Activated CD8-positive, alpha-beta T cell treated with anti-CD3 and anti-CD28 coated beads for 36 hours (primary cell): ENCODE results near the gene RDH13. TPM values are rescaled to one million over a fixed set of nuclear protein-coding genes. Genes with fewer than 3 reads are reported as not detected.
"Not testable (repeated sequence)": the region's sequence is repeated elsewhere in the genome, so short reads cannot be mapped to it uniquely, and the experiment has no call there.

Source experiments
- ATAC-seq: fragments of 200-7000 bp; cut with Tn5 transposase; one replicate; pipeline ENCODE4 v1.10.0; 2021; ENCODE audit warnings: mild to moderate bottlenecking, moderate library complexity
- CTCF ChIA-PET: fragments of 350-600 bp; sonication (Branson Sonifier 250); formaldehyde crosslinking; loops from one replicate; lab custom pipeline; 2021; ENCODE audit warnings: antibody characterized with exemption; lab: Charles Lee
- POLR2A ChIA-PET: fragments of 350-600 bp; sonication (Branson Sonifier 250); formaldehyde crosslinking; loops from one replicate; lab custom pipeline; 2021; ENCODE audit warnings: antibody characterized with exemption; lab: Charles Lee
- DNase-seq: peaks from one replicate; pipeline ENCODE4 v3.0.0-alpha.2; 2020
- H3K27ac Mint-ChIP-seq: one replicate; pipeline ENCODE4 v1.8.0; 2021; ENCODE audit warnings: mild to moderate bottlenecking, mixed read lengths
- H3K27me3 Mint-ChIP-seq: one replicate; pipeline ENCODE4 v1.8.0; 2021; ENCODE audit warnings: mixed read lengths
- H3K36me3 Mint-ChIP-seq: one replicate; pipeline ENCODE4 v1.8.0; 2021; ENCODE audit warnings: low read depth, mixed read lengths
- H3K4me1 Mint-ChIP-seq: one replicate; pipeline ENCODE4 v1.8.0; 2021; ENCODE audit warnings: low read depth, mixed read lengths
- H3K4me3 Mint-ChIP-seq: one replicate; pipeline ENCODE4 v1.8.0; 2021; ENCODE audit warnings: mild to moderate bottlenecking, moderate library complexity, mixed read lengths
- H3K9me3 Mint-ChIP-seq: one replicate; pipeline ENCODE4 v1.8.0; 2021; ENCODE audit warnings: mixed read lengths
- intact Hi-C: fragments of 100-400 bp; cut with micrococcal nuclease; formaldehyde crosslinking; loops from one replicate; pipeline ENCODE4 v1.10.0; 2022
- total RNA-seq, 2 experiments: library from RNA; stranded (reverse); gene quantifications; one replicate each; pipeline ENCODE4 v1.2.3, GENCODE V29; 2021
- TF ChIP-seq, protein P1 (sequence below): fragments of 200-600 bp; IDR thresholded peaks from one replicate; pipeline ENCODE4 v1.8.0; 2022; ENCODE audit warnings: antibody characterized with exemption, mild to moderate bottlenecking

RDH13 gene
- total RNA-seq, 2 experiments from 2014 or later = 17.3 to 18.2 TPM

DNA sequence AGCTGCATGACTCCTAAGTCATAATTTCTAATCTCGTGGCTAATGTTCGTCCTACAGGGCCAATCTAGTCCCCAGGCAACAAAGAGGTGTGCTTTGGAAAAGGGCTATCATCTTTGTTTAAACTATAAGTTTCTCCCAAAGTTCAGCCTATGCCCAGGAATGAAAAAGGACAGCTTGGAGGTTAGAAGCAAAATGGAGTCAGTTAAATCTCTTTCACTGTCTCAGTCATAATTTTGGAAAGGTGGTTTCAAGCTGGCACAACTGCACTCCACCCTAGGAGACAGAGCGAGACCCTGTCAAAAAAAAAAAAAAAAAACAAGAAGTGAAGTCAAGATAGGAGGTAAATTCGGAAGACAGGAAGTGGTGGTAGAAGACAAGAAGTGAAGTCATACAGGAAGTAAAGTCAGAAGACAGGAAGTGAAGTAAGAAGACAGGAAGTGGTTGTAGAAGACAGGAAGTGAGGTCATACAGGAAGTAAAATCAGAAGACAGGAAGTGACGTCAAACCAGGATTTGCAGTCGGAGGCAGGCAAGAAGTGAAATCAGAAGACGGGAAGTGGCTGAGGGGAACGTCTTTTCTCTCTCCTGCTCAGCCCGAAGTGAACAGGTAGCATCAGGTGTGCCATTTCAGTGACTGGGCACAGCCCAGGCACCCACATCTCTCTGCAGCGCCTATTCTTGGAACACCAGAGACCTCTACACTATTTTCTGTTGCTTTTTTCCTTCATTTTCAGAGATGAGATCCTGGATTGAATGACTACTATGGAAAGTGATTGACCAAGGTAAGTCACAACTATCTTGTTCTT, 57.1 kb downstream of the RDH13 start:
- Mint-ChIP-seq H3K4me3 (peak overlapping the region; percentile 78), H3K4me1 (peaks cover 23% of the 10 kb centered on the region), H3K9me3 (peaks cover 41% of the 10 kb centered on the region), H3K27me3 (peaks cover 3% of the 10 kb centered on the region), H3K27ac (peak overlapping the region; percentile 83), H3K36me3 (peaks cover 32% of the 10 kb centered on the region)
- TF ChIP-seq, protein P1, sequence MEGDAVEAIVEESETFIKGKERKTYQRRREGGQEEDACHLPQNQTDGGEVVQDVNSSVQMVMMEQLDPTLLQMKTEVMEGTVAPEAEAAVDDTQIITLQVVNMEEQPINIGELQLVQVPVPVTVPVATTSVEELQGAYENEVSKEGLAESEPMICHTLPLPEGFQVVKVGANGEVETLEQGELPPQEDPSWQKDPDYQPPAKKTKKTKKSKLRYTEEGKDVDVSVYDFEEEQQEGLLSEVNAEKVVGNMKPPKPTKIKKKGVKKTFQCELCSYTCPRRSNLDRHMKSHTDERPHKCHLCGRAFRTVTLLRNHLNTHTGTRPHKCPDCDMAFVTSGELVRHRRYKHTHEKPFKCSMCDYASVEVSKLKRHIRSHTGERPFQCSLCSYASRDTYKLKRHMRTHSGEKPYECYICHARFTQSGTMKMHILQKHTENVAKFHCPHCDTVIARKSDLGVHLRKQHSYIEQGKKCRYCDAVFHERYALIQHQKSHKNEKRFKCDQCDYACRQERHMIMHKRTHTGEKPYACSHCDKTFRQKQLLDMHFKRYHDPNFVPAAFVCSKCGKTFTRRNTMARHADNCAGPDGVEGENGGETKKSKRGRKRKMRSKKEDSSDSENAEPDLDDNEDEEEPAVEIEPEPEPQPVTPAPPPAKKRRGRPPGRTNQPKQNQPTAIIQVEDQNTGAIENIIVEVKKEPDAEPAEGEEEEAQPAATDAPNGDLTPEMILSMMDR = no peak
- POLR2A ChIA-PET = no interaction called here
- CTCF ChIA-PET = no interaction called here
- ATAC-seq = peak; percentile 93
- intact Hi-C loops = no loop called here
- peak; percentile 63 for DNase-seq

DNA sequence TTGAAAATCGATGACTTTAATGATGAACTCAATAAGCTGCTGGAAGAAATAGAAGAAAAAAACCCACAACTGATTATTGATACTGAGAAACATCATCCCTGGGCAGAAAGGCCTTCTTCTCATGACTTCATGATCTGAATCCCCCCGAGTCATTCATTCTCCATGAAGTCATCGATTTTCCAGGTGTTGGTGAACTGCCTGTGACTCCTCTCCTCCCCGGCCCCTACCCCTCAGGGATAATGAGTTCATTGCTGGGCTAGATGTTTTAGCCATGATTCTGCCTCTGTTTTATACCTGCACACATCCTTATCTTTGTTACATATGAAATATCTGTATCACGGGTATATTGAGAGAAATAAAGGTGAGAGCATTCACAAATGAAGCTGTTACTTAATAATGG, 62.2 kb downstream of the RDH13 start:
- peaks cover 7% of the 10 kb centered on the region for H3K27me3 Mint-ChIP-seq
- TF ChIP-seq, protein P1 = no peak
- H3K27ac Mint-ChIP-seq = no peak overlapping the region
- CTCF ChIA-PET = no interaction called here
- H3K36me3 Mint-ChIP-seq = peaks cover 18% of the 10 kb centered on the region
- H3K9me3 Mint-ChIP-seq = peaks cover 19% of the 10 kb centered on the region
- intact Hi-C loops = no loop called here
- H3K4me3 Mint-ChIP-seq = no peak overlapping the region
- peaks cover 7% of the 10 kb centered on the region for H3K4me1 Mint-ChIP-seq
- no peak for ATAC-seq
- no peak for DNase-seq
- POLR2A ChIA-PET = no interaction called here

DNA sequence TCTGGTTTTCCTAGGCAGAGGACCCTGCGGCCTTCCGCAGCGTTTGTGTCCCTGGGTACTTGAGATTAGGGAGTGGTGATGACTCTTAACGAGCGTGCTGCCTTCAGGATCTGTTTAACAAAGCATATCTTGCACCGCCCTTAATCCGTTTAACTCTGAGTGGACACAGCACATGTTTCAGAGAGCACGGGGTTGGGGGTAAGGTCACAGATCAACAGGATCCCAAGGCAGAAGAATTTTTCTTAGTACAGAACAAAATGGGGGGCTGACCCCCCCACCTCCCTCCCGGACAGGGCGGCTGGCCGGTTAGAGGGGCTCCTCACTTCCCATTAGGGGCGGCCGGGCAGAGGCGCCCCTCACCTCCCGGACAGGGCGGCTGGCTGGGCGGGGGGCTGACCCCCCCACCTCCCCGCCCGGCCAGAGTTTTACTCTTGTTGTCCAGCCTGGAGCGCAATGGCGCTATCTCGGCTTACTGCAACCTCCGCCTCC, 64.2 kb downstream of the RDH13 start:
- H3K36me3 Mint-ChIP-seq, H3K4me1 Mint-ChIP-seq, H3K4me3 Mint-ChIP-seq, DNase-seq, H3K27ac Mint-ChIP-seq, H3K27me3 Mint-ChIP-seq, H3K9me3 Mint-ChIP-seq, CTCF ChIA-PET, intact Hi-C loops, ATAC-seq, POLR2A ChIA-PET: not testable (repeated sequence)

GRCh38 chr19:54995561-54995960, 67.4 kb downstream of the RDH13 start:
- Mint-ChIP-seq H3K4me3 (no peak overlapping the region), H3K9me3 (peaks cover 2% of the 10 kb centered on the region), H3K27ac (no peak overlapping the region), H3K36me3 (peaks cover 5% of the 10 kb centered on the region), H3K4me1 (no peaks in the 10 kb centered on the region), H3K27me3 (peaks cover under 1% of the 10 kb centered on the region)
- POLR2A ChIA-PET = no interaction called here
- intact Hi-C loops = no loop called here
- DNase-seq (no peak), ATAC-seq (no peak)
- CTCF ChIA-PET = no interaction called here
- TF ChIP-seq, protein P1 = no peak

Other genes with a start within 250 kb of the RDH13 start
- gene KIR3DL1, start 246.7 kb downstream of the RDH13 start, total RNA-seq = under 1 TPM in 1 of 2 experiments, not detected in 1; 0.14 TPM
- under 1 TPM; 0.25 to 0.38 TPM for gene KIR2DS4, start 230.5 kb downstream of the RDH13 start, total RNA-seq
- under 1 TPM; 0.14 to 0.27 TPM for gene KIR3DL2, start 212.7 kb downstream of the RDH13 start, total RNA-seq
- not detected for gene FCAR, start 188.9 kb downstream of the RDH13 start, total RNA-seq
- gene NCR1, start 157.0 kb downstream of the RDH13 start, total RNA-seq = under 1 TPM; 0.58 to 0.68 TPM
- not detected for gene NLRP7, start 115.6 kb downstream of the RDH13 start, total RNA-seq
- 10 to 100 TPM in 1 of 2 experiments, 1 to 10 TPM in 1; 9.5 to 11.7 TPM for gene NLRP2, start 96.8 kb downstream of the RDH13 start, total RNA-seq
- gene GP6, start 24.9 kb downstream of the RDH13 start, total RNA-seq = under 1 TPM; 0.14 to 0.27 TPM
- gene EPS8L1, start 12.7 kb upstream of the RDH13 start, total RNA-seq = 1 to 10 TPM; 2.8 to 3.2 TPM
- gene PPP1R12C, start 54.5 kb upstream of the RDH13 start, total RNA-seq = 10 to 100 TPM; 55.4 to 55.8 TPM
- not detected for gene TNNT1, start 86.1 kb upstream of the RDH13 start, total RNA-seq
- not detected for gene TNNI3, start 94.6 kb upstream of the RDH13 start, total RNA-seq
- not detected for gene DNAAF3, start 103.5 kb upstream of the RDH13 start, total RNA-seq
- not detected for gene SYT5, start 117.1 kb upstream of the RDH13 start, total RNA-seq
- gene PTPRH, start 146.4 kb upstream of the RDH13 start, total RNA-seq = not detected
- gene TMEM86B, start 165.6 kb upstream of the RDH13 start, total RNA-seq = 1 to 10 TPM; 5.8 to 6.2 TPM
- 100 to 1,000 TPM; 197 to 207 TPM for gene PPP6R1, start 195.9 kb upstream of the RDH13 start, total RNA-seq
- gene HSPBP1, start 217.0 kb upstream of the RDH13 start, total RNA-seq = 10 to 100 TPM; 46.4 to 47.1 TPM
- gene BRSK1, start 220.8 kb upstream of the RDH13 start, total RNA-seq = 1 to 10 TPM; 5.1 to 5.8 TPM